CD4-positive, alpha-beta T cell treated with Interleukin-6 for 4 hours (primary cell): ENCODE data around the gene ARHGAP35.
"Not testable (repeated sequence)": the region's sequence is repeated elsewhere in the genome, so short reads cannot be mapped to it uniquely, and the experiment has no call there.

Experiments
- DNase-seq: peaks from one replicate; pipeline ENCODE4 v3.0.0-alpha.2; 2020; ENCODE audit warnings: mixed read lengths

The ARHGAP35 gene

GRCh38 chr19:46872967-46873366, 12.2 kb downstream of the ARHGAP35 start:
- no peak for DNase-seq

- DNase-seq: no peak
These were observed 14.4 kb downstream of the ARHGAP35 start for GRCh38 chr19:46875234-46875633.

- DNase-seq: no peak
These were observed 14.9 kb downstream of the ARHGAP35 start for GRCh38 chr19:46875657-46876056.

- no peak for DNase-seq
These were observed 18.0 kb downstream of the ARHGAP35 start for GRCh38 chr19:46878613-46879375.

GRCh38 chr19:46880431-46880830, 19.6 kb downstream of the ARHGAP35 start:
- DNase-seq: no peak

- DNase-seq: no peak
These were observed 20.3 kb downstream of the ARHGAP35 start for GRCh38 chr19:46881092-46881491.

GRCh38 chr19:46882034-46882433, 21.2 kb downstream of the ARHGAP35 start:
- no peak for DNase-seq

GRCh38 chr19:46882751-46883150, 22.0 kb downstream of the ARHGAP35 start:
- DNase-seq: not testable (repeated sequence)

- no peak for DNase-seq
These were observed 24.6 kb downstream of the ARHGAP35 start for GRCh38 chr19:46885411-46885810.

DNA sequence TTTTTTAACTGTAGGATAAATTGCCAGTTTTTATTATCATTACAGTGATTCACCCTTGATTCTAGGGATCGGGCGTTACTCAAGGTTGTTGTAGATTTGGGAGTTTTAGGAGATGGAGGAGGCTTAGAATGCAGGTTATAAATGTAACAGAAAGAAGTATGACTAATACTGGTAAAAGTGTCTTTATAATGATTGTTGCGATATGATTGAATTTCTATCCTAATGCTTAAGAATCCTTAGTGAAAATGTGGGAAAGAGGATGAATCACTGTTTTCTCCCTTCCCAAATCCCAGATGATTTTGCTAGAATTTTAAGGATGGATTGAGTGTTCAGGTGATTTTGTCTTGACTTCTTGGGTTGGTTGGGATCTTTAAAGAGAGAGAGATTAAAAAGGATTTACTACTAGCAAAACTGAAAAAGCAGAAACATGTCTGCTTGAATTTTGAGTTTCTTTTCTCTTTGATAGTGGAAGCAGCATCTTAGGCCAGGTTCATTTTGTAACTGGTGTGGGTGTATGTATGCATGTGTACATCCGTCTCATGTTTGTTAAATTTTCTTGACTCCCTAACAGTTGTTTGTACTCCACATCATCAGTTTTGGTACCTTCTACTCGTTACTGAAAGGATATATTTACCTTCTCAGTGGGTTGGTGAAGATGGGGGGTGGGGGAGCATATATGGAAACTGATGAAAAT, 25.9 kb downstream of the ARHGAP35 start:
- no peak for DNase-seq

GRCh38 chr19:46887240-46887782, 26.5 kb downstream of the ARHGAP35 start:
- DNase-seq: no peak

GRCh38 chr19:46890423-46891170, 29.8 kb downstream of the ARHGAP35 start:
- no peak for DNase-seq

DNA sequence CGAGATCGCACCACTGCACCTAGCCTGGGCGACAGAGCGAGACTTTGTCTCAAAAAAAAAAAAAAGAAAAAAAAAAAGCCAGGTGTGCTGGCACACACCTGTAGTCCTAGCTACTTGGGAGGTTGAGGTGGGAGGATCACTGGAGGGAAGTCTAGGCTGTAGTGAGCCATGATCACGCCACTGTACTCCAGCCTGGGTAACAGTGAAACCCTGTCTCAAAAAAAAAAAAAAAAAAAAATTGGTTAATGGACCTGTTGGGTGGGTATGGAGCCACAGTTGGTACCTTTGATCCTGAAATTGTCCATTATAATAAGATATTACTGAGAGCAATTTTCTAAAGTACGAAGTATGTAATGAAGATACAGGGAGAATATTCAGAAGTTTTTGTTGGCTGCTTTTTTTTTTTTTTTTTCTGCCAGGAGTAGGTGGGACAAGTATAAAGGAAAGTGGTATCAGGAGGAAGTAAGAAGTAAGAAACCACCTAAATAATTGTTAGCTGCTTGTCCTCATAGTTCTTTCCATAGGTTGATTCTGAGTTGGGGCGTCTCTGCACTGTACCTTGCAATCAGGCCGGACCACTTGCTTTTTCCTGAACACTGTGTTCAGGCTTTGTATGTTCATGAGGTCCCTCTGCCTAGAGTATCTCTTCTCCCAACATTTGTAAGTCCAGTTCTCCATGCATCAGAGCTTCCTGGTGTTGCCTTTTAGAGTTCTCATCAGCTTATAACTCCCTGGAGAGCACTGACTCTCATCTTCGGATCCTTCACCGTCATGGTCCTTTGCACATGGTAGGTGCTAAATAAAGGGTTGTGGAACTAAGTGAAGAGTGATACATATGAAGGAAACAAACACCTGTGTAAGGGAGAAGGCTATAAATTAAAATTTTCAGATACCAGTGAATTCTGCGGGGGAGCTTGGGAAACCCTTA, 31.7 kb downstream of the ARHGAP35 start:
- DNase-seq: no peak

DNA sequence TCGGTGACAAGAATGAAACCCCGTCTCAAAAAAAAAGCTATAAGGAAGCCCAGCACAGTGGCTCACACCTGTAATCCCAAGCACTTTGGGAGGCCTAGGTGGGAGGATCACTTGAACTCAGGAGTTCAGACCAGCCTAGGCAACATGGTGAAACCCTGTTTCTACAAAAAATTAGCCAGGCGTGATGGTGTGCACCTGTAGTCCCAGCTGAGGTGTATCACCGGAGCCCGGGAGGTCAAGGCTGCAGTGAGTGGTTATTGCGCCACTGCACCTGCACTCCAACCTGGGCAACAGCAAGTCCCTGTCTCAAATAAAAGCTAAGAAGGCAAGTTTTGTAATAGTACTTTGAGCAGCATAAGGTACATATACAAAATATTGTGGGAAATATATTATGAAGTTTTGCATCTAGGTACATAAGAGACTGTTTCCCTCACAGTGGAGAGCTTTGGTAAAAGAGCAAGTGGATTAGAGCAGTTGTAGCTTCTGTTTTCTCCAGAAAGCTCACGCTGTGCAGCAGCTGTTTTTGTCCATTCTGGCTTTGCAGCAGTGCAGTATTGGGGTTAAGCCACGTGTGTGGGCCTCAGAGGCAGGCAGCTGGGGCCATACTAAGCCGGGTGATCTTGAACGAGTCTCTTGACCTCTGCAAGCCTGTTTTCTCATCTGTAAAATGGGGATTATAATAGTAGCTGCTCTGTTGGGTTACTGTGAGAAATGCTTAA, 35.4 kb downstream of the ARHGAP35 start:
- no peak for DNase-seq

- no peak for DNase-seq
These were observed 37.9 kb downstream of the ARHGAP35 start for GRCh38 chr19:46898731-46899130.

GRCh38 chr19:46900341-46900740, 39.5 kb downstream of the ARHGAP35 start:
- no peak for DNase-seq

DNA sequence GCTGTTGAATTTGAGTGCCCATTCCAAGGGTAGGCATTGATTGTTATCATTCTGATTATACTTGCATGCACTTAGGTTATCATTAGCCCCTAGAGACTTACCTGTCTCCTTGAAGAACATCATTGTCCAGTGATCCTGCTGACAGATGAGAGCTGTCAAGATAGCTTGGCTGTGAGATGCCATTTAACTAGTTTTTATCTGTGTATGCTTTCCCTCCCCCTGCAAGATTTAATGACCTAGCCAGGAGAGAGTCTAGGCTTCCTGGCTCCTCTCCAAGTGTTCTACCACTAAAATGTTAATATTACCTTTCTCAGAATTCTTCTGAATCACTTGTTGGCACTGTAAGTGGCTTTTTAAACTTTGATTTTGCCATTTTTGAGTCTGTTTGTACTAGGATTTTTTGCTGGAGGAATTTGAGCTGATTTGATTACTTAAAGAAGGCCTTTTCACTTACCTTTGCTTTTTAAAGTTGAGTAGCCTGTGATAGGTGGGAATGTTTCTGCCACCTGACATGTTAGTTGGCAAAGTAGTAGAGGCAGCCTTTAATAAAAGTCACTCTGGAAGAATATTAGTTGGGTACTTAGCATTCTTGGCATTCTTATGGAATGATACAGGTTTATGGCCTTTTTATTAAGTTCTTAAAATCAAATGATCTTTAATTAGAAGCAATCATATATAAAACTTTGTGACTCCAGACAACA, 41.1 kb downstream of the ARHGAP35 start:
- DNase-seq: no peak

- DNase-seq: no peak
These were observed 41.6 kb downstream of the ARHGAP35 start for GRCh38 chr19:46902402-46902766.

DNA sequence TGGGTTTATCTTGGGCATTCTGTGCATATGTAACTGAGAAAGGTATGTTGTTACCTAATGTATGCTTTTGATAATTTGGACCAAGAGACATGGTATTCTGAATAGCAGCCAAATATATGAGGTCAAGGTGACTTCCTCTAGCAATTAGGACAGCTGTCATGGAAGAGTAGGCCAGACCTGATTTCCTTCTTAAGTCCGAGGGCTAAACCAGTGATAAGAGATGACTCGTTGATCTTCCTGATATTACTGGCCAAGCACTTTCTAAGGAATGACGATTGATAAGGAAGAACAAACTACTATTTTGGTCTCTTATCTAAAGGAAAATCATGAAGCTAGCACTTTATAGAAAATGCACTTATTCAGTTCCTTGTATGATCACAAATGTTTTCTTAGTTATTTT, 42.7 kb downstream of the ARHGAP35 start:
- DNase-seq: no peak

DNA sequence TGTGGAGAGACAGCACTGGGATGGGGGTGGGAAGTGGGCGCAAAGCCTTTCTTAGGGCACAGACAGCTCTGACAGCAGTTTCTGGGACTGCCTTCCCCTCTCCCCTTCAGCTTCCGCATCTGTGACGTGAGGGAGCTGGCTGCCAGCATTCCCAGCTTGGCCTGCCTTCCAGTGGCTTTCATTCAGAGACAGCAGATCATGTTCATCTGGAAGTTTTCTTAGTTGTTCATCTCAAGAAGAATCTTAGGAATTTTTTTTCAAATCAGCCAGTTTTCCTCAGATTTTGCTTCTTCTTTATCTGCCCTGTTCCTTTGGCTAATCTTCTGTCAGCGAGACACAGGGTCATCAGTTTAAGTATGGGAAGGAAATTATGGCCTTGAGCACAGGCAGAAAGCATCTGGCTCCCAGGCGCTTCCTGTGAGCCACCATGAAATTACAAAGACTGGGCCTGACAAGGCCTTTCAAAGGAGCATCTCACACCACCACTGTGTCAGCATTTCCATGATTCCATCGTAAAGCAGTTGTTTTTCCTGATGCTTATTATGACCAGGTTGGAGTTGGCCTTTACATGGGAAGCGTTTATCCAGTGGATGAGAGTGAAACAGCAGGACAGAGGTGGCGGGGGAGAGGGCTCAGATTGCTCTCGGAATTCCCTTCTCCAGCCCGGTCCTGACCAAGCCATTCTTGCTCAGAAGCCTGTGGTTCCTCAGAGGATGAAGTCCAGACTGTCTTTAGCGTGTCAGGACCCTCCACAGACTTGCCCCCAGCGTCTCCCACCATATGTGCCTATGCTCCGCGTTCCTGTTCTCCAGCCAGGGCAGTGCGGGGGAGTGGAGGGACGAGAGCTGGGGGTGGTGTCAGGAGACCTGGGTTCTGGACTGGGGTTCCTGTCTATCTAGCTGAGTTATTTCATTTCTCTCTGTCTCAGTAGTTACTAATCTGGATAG, 43.6 kb downstream of the ARHGAP35 start:
- no peak for DNase-seq
